H7 (cell line): ENCODE measurements around the gene B3GNT2. TPM values are rescaled to one million over a fixed set of nuclear protein-coding genes. Genes with fewer than 3 reads are reported as not detected.

Experiments used
- DNase-seq: peaks from one replicate; pipeline ENCODE4 v3.0.0; 2012
- H3K27me3 ChIP-seq: 2 replicates; pipeline ENCODE4 v1.6.0; 2011; ENCODE audit warnings: mild to moderate bottlenecking, low read length; ENCODE audit not compliant: control insufficient read depth, insufficient read depth
- H3K36me3 ChIP-seq: replicated peaks from 2 replicates; pipeline ENCODE4 v1.5.1; 2011; ENCODE audit warnings: low read length; ENCODE audit not compliant: control insufficient read depth, insufficient read depth
- H3K4me3 ChIP-seq: 2 replicates; pipeline ENCODE4 v1.5.1; 2011; ENCODE audit warnings: low read depth, mild to moderate bottlenecking, control low read depth, low read length, moderate library complexity; ENCODE audit not compliant: insufficient read depth
- total RNA-seq: library from RNA; depleted of rRNA; stranded (reverse); fragments of >200 nt; shearing (Covaris generic); gene quantifications from 2 replicates; pipeline ENCODE4 v1.2.3, GENCODE V29; 2014

B3GNT2 gene
- total RNA-seq, 1 experiment from 2014 or later: 33.4 TPM

DNA sequence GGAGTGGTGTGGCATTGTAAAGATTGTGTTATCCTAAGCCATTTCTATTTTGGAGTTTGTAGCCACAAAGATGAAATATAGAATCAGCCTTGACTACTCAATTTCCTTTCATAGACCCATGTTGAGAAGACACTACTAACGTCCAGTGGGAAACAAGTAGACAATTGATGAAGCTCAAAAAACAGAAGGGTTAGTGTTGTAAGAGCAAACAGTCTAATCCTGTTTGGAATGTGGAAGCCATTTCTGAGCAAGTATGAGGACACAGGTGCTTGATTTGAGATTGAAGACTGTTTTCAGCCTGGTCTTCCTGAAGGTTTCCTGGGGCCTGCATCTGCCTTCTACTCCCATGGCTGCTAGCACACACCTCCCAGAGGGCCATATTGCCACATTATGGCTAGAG lies 29.1 kb downstream of the B3GNT2 start:
- H3K4me3 ChIP-seq: no peak overlapping the region
- peaks cover 12% of the 10 kb centered on the region for H3K36me3 ChIP-seq
- DNase-seq: no peak
- H3K27me3 ChIP-seq: no peaks in the 10 kb centered on the region

DNA sequence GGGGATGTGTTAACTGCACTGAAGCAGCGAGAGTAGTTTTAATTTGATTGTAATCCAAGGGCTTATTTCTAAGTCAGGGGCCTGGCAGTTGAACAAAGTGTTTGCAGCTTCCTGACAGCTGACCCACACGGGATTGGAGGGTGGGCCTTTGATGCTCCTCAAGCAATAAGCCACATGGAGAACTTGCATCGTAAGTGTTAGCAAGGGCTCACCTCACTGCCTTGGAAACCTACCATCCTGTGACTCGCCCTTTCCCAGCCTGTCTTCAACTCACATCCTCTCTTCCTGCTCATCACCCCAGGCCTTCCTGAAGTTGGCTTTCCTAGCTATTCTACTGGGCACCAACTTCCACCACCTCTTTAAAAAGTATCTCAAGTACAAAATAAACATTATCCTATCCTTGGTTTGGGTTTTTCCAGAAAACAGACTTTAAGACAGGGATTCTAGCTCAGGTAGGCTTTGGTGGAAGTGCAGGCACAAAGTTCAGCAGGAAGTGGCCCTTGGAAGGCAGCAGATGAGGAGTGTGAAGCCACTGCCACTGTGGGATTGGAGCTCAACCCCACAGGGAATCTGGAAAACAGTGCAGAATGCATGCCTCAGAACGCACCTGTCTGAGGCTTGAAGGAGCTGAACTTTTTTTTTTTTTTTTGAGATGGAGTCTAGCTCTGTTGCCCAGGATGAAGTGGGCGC lies 31.6 kb downstream of the B3GNT2 start:
- Histone ChIP-seq H3K36me3 (peaks cover 10% of the 10 kb centered on the region), H3K27me3 (no peaks in the 10 kb centered on the region), H3K4me3 (no peak overlapping the region)
- no peak for DNase-seq

DNA sequence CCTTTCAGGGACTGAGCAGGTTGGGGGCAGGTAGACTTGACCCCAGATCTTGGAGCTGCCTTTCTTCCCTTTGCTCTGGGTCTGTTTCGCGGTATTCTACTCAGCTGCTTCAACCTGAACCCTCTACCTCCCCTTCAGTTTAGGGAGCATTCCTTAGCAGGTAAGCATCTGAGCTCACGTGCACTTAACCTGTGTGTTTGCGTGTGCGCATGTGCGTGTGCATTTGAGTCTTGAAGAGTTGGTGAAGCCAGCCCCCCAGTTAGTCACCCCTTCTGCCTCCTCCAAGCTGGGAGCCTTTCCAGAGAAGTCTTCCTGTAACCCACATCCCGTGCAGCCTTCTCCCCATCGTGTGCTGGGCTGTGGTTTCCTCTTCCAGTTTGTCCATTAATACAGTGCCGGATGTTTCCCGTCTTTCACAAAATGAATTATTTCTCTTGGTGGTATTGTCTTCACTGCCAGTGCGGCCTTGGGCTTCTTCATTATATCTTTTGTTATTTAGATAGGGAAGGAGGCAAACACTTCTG lies 33.2 kb downstream of the B3GNT2 start:
- H3K4me3 ChIP-seq: no peak overlapping the region
- H3K27me3 ChIP-seq: no peaks in the 10 kb centered on the region
- no peak for DNase-seq
- H3K36me3 ChIP-seq: peaks cover 5% of the 10 kb centered on the region

DNA sequence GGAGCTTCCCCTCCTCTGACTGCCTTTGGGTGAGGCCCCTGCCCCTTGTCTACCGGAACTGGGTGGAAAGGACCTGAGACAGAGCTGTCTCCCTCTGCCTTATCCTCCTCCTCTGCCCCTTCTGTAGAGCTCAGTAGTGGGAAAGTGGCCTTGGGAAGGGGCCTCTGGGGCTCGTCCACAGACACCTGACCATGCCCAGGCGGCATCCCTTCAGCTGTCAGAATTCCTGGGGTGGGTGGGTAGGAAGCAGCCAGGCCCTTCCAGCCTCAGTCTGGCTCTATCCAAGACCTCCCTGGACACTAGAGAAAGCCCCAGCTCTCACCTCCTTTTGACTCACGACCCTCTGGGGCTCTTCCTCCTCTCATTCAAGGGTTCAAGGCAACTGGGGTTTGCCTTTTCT lies 35.6 kb downstream of the B3GNT2 start:
- no peak overlapping the region for H3K4me3 ChIP-seq
- H3K36me3 ChIP-seq: no peaks in the 10 kb centered on the region
- DNase-seq: no peak
- H3K27me3 ChIP-seq: no peaks in the 10 kb centered on the region

DNA sequence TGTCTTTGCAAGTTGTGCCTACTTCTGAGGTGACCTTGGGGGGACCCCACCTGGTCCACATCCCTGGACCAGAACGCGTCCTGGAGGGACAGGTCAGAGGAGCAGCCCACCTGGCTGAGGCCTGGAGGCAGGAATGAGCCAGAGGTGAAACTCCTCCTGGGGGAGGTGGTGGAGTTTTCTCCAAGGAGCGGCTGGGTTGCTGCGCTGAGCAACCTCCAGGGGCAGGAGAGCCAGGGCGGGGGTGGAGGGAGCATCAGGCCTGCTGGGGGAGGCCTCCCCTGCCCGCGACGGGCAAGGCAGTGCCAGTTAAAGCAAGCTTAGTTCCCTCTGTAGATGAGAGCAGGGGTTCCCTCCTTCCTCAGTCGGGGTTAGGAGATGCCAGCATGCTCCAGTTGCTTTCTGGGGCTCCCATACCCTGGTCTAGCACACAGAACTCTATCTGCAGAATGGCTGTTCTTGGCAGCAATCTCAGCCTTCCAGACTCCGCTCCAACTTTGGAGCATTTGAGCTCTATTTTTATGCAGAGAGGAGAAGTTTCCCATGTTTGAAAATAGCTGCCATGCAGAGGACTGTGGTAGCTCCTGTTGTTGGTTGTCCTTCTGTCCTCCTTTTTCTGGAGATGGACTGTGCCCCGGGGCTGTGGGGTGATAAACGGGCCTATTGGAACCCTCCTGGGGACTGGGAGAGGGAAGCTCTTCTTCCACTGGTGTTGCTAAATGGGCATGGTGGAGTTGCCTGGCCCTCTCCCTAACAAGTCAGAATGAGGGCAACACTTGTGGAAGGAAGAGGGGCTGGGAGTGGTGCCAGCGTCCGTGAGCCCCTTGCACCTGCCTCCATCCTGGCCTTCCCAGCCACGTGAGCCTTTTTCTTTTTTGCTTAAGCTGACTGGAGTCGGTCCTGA lies 39.1 kb downstream of the B3GNT2 start:
- Histone ChIP-seq H3K4me3 (no peak overlapping the region), H3K36me3 (no peaks in the 10 kb centered on the region), H3K27me3 (no peaks in the 10 kb centered on the region)
- DNase-seq: peak; percentile 76

DNA sequence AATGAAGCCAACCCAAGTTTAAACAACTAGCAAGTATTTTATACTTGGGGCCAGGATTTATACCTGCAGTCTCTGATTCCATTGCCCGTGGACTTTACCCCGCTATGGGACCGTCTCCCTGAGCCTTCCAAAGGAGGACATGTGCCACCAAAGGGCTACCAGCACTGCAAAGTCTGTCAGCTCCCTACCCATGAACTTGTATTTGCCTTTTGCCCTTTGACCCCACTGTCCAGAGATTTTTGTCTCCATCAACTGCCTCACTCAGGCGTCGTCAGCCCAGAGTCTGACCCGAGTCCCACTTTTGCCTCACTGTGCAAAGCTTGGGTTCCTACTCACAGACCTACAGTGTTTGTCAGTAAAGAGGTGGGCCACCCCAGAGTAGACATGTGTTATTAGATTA lies 40.6 kb downstream of the B3GNT2 start:
- Histone ChIP-seq H3K4me3 (no peak overlapping the region), H3K27me3 (no peaks in the 10 kb centered on the region), H3K36me3 (no peaks in the 10 kb centered on the region)
- no peak for DNase-seq

DNA sequence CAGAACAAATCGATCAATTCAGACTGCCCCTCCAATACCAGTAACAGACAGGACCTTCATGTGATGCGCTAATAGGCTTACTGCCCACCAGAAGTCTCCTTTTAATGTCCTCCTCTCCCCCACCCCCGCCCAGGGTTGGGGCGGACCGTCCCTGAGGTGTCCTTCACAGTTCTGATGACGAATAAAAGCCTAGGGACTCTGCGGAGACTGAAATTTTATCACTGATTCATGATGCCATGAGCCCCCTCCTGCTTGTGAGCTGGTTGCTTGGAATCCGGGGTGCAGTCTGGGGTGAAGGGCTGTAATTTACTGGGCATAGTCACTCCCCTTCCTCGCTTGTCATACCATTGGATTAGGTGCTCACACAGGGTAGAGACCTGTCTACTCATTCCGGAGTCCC lies 42.3 kb downstream of the B3GNT2 start:
- DNase-seq: no peak

DNA sequence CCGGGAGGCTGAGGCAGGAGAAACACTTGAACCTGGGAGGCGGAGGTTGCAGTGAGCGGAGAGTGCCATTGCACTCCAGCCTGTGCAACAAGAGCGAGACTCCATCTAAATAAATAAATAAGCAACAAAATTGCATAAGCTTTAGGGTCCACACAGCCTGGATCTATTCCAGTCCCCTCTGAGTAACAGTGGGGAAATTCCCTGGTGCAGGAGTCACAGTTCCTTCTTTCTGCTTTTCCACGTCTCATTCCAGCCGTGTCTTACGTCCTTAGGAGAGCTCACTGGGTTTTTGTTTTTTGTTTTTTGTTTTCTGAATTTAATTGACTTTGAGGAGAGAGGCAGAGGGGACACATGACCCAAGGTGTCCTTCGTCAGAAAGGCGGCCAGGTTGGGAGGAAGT lies 44.6 kb downstream of the B3GNT2 start:
- H3K36me3 ChIP-seq: no peaks in the 10 kb centered on the region
- no peak overlapping the region for H3K4me3 ChIP-seq
- H3K27me3 ChIP-seq: no peaks in the 10 kb centered on the region
- no peak for DNase-seq

More for the DNA sequence above, 42.3 kb downstream of the B3GNT2 start:
- Histone ChIP-seq H3K27me3 (no peaks in the 10 kb centered on the region), H3K4me3 (no peak overlapping the region), H3K36me3 (no peaks in the 10 kb centered on the region)

DNA sequence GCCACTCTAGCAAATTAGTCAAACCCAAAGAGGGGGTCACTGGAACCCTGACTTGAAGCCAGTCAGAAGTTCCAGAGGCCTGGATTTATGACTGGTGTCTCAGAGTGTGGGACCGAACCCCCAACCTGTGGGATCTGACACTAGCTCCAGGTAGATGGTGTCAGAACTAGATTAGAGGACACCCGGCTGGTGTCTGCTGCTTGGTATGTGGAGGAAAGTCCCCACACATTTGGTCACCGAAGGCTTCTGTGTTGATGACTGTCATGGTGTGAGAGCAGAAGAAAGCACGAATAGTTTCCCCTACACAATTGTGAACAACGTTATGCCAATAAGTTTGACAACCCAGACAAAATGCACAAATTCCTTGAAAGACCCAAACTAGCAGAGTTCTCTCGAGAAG lies 48.1 kb downstream of the B3GNT2 start:
- Histone ChIP-seq H3K27me3 (no peaks in the 10 kb centered on the region), H3K36me3 (no peaks in the 10 kb centered on the region), H3K4me3 (no peak overlapping the region)
- DNase-seq: no peak

DNA sequence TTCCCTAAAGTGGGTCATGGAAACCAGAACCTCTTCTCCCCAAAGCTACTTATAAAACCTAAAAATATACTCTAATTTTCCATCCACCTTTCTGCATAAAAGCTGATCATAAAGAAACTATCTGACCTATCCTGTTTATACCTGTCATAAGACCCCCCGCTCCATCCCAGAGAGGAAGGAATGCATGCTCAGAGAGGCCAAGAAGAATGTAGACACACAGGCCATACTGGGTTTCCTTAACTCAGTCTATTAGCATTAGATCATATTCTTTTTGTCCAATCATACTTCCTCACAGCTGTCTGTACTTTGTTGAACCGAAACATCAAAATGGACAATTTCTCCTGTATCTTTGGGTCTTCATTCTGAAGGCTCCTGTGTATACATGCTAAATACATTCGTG lies 52.3 kb downstream of the B3GNT2 start:
- Histone ChIP-seq H3K4me3 (no peak overlapping the region), H3K27me3 (no peaks in the 10 kb centered on the region), H3K36me3 (no peaks in the 10 kb centered on the region)
- no peak for DNase-seq

DNA sequence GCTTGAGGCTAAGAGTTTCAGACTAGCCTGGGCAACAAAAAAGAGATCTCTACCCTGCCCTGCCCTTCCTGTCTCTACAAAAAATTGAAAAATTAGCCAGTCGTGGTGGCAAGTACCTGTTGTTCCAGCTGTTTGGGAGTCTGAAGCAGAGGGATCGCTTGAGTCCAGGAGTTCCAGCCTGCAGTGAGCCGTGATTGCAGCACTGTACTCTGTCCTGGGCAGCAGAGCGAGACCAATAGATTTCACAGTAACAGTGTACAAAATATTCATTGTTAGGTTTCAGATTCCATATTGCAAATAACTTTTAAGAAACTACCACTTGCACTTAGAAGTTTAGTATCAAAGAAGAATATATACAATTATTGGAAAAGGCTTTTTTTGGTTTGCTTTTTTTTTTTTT lies 54.3 kb downstream of the B3GNT2 start:
- Histone ChIP-seq H3K36me3 (no peaks in the 10 kb centered on the region), H3K4me3 (no peak overlapping the region), H3K27me3 (no peaks in the 10 kb centered on the region)
- DNase-seq: no peak

DNA sequence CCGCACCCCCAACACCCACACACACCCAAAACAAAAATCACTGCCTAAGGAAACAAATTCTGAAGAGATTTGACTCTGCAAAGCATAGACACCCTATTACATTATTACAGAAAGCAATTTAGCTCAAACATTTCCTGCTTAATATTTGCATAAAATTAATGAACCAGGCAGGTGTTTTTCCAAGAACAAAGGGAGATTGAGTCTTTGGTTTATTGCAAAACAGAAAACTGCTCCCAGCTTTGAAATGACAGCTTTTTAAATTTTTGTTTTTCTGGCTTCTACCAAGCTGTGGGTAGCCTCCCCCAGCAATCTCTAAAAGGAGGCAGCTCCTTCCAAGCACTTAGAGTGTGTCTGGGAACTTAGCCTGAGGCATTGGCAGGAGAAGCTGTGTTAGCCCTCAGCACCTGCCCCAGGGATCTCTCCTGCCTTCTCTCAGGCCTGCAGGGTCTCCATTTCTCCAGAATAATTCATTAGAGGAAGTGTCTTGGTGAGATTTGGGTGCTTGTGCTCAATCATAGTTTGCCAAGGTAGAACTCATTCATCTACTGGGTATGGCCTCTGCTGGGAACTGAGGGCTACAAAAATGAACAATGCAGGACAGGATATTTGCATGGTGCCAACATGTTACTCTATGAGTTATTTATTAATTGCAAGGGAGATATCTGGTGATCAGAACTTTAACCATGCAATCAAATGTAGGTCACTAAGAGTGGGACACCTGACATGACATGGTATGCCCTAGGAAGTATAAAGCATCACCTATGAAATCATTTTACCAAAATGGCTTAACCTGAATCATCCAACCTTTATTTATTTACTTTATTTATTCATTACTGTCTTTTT lies 58.7 kb downstream of the B3GNT2 start:
- H3K36me3 ChIP-seq: no peaks in the 10 kb centered on the region
- H3K27me3 ChIP-seq: no peaks in the 10 kb centered on the region
- no peak for DNase-seq
- no peak overlapping the region for H3K4me3 ChIP-seq

DNA sequence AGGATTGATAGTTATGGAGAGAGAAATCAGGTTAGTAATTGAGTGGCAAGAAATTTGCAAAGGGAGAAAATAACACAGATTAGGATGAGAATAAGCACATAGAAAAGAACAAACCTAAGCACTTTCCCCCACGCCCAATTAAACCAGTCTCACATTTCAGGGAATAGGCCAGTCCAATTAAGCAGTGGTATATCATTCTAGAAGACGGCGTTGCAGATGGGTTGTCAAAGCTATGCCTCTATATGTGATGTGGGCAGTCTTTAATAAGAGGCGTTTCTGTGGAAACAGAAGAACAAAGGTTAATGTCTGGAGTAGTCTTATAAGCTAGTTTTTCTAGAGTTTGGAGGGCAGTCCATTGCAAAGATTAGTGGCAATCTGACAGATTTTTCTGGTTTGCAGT lies 61.6 kb downstream of the B3GNT2 start:
- H3K36me3 ChIP-seq: no peaks in the 10 kb centered on the region
- H3K4me3 ChIP-seq: no peak overlapping the region
- no peaks in the 10 kb centered on the region for H3K27me3 ChIP-seq
- no peak for DNase-seq

DNA sequence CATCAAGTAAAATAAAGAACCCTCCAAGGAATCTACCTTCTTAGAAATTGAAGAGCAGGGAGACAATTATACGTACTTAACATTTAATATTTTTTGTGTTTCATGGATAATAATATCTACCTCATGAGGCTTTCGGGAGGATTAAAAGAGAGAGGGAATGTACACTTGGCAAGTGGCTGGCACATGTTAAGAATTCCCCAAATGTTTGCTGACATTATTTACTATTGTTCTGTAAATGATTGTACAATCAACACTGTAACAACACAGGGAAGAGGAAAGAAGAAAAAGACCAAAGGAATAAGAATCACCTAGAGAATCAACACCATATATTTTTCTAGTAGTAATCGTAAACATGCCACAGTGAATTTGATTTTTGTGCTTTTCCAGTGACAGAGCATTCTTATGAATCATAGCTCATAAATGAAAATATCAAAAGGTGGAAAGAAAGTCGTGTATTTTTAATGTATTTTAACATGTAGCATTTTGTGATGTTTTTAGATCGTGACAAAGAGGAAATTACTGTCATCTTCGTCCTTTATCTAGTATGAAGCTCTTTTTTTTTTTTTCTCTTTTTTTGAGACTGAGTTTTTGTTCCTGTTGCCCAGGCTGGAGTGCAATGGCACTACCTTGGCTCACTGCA lies 67.3 kb downstream of the B3GNT2 start:
- Histone ChIP-seq H3K4me3 (no peak overlapping the region), H3K36me3 (no peaks in the 10 kb centered on the region), H3K27me3 (no peaks in the 10 kb centered on the region)
- no peak for DNase-seq
